HG02840 (cell line): ENCODE measurements around the gene PPFIBP2.

ENCODE experiments used
- ATAC-seq: cut with Tn5 transposase; IDR thresholded peaks from one replicate; pipeline ENCODE4 v1.9.1; 2021; ENCODE audit warnings: mild to moderate bottlenecking, moderate library complexity, moderate number of reproducible peaks; ENCODE audit not compliant: unreplicated experiment, low FRiP score

PPFIBP2 gene

GRCh38 chr11:7677796-7678201 lies 164.0 kb downstream of the PPFIBP2 start:
- ATAC-seq, result no peak

- ATAC-seq, result no peak
These were observed 169.8 kb downstream of the PPFIBP2 start for GRCh38 chr11:7683571-7683970.

DNA sequence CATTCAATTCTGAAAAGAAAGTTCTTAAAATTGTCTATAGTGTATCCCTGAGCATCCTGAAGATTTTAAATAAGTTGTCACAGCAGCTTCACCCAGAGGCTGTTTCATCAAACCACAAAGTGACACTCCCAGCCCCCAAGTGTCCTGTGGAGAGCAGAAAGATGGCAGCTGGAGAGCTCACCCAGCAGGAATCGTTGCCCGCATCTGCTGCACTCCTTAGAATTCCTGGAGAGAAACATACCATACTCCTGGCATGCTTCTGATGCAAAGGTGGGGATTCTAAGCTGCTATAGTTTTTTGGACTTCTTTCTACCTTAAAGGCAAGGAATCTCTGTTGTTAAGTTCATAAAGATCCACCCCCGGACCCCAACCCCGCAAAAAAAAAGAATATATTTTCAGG lies 173.0 kb downstream of the PPFIBP2 start:
- no peak for ATAC-seq

DNA sequence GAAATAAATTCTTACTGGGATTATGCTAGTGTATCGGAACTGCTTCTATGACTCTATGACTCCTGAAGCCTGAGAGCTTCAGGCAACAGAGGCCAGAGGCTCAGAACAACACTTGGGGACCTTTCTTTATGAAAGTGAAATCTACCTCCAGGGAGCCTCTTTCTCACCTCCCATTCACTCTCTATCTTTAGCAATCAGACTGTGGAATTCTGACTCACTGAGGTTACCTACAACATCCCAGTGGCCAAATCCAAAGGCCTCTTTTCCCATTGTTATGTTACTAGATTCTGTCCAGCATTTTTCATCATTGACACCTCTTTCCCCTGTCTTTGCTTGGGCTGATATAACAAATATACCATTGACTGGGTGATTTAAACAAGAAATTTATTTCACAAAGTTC lies 173.6 kb downstream of the PPFIBP2 start:
- no peak for ATAC-seq

- no peak for ATAC-seq
These were observed 174.5 kb downstream of the PPFIBP2 start for GRCh38 chr11:7688238-7688826.

- no peak for ATAC-seq
These were observed 175.4 kb downstream of the PPFIBP2 start for GRCh38 chr11:7689239-7689638.

GRCh38 chr11:7690648-7691047 lies 176.8 kb downstream of the PPFIBP2 start:
- no peak for ATAC-seq

GRCh38 chr11:7691759-7692350 lies 178.1 kb downstream of the PPFIBP2 start:
- ATAC-seq, result no peak

DNA sequence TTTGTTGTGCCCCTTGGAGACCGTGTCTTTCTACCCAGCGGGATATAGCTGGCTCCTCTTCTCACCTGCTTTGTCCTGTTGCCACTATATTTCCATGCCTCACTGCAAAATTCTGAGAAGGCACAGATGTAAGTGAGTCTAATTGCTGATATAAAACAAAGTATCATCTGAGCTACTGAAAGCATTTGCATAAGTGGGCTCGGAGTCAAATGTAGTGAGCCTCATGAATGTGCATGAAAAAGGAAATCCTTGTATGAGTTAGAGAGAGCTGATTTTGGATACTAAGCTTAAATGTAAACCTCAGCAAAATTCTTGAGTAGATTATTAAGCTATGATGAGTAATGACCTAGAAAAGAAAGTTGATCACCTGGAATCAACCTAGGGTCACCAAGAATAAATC lies 178.6 kb downstream of the PPFIBP2 start:
- ATAC-seq, result no peak

GRCh38 chr11:7694235-7694634 lies 180.4 kb downstream of the PPFIBP2 start:
- ATAC-seq, result no peak

DNA sequence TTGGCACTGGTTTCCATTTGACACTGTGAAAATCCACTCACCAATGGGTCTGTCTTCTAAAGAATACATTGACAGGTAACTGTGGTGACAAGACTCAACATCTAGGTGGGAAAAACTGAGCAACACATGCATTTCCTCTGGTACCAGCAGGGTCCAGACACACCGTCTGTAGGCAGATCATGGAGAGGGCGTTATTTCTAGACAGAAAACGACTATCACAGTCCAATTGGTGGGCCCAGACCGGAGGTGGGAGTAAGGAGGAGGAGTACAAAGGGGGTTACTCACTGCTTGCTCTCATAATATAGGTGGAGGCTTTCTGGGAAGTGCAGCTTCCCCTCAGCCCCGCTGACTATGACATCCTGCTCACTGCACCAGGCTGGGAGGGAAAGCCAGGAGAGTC lies 182.6 kb downstream of the PPFIBP2 start:
- ATAC-seq, result no peak
